HG03342 (cell line): ENCODE measurements around the gene DRC3.
"Not testable (repeated sequence)": the region's sequence is repeated elsewhere in the genome, so short reads cannot be mapped to it uniquely, and the experiment has no call there.

Experiments
- ATAC-seq: cut with Tn5 transposase; IDR thresholded peaks from one replicate; pipeline ENCODE4 v1.9.1; 2021; ENCODE audit warnings: mild to moderate bottlenecking, moderate library complexity; ENCODE audit not compliant: unreplicated experiment

The DRC3 gene

DNA sequence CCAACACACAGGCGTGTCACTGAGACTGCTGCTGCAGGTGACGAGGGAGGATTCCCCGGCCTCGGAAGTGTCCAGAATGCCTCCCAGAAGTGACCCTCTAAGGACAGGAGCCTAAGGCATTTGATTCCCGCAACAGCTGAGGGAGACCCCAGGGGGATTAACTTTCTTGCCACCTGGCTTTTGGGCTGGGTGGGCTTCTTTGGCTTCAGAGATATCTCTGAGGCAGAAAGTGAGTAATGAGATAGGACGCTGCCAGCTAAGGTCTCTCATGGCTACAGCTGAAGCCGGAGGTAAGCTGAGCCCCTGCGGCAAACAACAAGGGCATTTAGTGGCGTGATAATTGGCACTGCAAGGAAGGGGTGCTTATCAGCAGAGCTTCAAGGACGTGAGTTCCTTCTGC lies 17.0 kb downstream of the DRC3 start:
- ATAC-seq, result no peak

DNA sequence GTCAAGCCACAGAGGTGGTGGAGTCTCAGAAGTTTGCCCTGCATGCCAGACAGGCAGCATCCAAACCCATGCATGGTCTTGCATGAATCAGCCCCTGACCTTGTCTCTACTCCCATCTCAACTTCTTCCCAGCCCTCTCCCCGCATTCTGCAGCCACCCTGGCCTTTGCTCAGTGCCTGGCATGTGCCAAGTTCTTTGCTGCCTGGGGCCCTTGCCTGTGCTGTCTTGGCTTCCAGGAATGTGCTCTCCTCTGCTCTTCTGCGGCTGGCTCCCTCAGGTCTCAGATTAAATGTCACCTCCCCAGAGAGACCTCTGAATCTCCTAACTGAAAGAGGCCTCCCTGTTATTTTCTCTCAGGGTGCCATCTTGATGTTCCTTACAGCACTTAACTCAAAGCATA lies 17.6 kb downstream of the DRC3 start:
- no peak for ATAC-seq

DNA sequence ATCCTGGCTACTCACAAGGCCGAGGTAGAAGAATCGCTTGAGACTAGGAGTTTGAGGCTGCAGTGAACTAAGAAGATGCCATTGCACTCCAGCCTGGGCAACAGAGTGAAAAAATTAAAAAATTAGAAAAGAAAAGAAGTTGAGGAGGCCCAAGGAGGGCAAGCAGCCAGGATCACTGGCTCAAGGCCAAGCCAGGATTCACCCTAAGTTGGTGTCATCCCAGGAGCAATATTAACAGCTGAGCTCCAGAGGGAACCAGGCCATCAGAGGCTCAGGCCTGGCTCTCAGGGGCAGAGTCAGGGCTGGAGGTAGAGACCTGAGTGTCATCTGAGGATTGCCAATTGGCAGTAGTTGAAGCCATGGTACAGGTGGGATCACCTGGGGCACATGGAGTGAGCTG lies 20.7 kb downstream of the DRC3 start:
- no peak for ATAC-seq

DNA sequence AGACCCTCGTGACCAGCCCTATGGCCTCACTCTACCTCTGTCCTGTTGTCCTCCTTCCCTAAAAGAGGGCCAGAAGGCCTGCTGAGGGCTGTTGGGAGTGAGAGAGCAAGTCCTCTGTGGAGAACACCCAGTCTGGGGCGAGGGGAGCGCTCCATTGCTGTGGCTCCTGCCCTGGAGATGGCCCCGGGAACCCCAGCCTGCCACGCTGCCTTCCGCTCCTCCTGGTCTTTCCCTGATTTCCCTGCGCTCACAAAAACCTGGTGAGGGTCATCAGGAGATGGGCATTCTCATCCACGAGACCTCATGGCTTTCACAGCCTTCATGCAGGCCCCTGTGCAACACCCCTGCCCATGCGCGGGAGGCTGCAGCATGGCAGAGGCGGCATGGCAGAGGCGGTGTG lies 21.2 kb downstream of the DRC3 start:
- ATAC-seq, result no peak

DNA sequence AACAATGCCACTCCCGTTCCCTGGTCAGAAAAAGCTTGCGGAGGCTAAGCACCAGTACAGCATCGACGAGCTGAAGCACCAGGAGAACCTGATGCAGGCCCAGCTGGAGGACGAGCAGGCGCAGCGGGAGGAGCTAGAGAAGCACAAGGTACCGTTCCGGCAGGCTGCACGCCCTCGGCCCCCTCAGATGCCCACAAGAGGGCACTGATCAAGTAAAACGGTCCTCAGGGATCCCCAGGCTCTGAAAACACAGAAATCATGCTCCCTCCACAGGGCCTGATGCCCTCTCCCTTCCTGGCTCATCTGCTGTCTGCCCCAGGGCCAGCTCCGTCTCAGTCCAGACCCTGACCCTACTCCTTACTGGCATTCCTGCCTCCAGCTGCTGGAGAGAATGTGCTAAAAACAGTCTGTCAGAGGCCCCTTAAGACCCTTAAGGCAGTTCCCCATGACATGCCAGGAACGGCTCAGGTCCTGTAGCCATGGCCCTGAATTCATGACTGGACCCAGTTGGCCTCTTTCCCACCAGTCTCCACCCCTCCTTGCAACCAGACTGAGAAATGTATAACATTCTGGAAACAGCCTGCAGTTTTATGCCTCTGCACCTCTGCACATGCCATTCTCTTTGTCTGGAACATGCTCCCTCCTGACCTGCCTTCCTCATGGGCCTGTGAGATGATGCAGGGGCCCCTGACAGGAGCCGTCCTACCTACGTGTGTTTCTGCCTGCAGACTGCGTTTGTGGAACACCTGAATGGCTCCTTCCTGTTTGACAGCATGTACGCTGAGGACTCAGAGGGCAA lies 21.8 kb downstream of the DRC3 start:
- no peak for ATAC-seq

DNA sequence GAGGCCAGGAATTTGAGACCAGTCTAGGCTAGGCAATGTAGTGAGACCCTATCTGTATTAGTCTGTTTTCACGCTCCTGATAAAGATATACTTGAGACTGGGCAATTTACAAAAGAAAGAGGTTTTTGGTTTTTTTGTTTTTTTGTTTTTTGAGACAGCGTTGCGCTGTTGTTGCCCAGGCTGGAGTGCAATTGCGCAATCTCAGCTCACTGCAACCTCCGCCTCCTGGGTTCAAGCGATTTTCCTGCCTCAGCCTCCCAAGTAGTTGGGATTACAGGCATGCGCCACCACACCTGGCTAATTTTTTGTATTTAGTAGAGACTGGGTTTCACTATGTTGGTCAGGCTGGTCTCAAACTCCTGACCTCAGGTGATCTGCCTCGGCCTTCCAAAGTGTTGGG lies 23.2 kb downstream of the DRC3 start:
- not testable (repeated sequence) for ATAC-seq

DNA sequence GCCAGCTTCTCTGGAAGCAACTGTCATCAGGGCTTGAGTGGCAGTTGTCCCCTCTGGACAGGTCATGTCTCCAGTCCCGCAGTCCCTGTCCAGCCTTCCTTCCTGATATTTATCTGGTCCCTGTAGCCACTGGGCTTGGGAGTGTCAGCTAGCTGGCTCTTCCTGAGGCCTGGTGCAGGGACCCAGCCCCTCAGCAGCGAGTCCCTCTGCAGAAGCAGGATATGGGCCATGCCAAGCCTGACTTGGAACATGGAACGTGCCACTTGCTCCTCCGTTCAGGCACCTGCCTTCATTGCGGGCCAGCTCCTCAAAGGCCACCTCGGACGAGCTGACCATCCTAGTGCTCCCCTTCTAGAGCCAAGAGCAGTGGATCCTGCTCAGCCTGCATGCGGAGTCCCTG lies 26.3 kb downstream of the DRC3 start:
- ATAC-seq, result no peak

DNA sequence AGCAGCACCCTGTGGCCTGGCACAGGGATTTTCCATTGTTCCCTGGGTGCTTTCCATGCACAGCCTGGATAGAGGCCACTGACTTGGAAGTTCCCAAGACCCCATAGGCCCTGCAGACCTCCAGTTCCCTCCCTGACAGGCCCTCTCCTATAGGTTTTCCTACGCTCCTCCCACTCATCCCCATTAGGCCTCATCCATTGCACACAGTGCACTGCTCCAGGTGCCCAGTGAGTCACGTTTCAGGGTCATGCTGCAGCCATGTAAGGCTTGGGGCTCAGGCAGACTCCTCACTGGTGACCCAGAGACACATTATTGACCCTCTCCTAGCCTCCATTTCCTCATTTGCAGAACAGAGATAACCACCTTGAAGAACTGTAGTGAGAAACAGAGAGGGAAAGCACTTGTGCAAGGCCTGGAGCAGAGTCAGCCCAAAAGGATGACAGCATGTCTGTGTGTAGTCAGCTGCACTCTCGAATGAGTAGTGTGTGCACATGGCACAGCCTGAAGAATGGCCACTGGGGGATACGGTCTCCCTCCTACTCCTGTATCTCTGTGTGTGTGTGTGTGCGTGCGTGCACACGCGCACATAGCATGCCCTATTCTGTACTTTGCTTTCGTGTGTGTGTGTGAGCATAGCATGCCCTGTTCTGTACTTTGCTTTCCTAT lies 26.8 kb downstream of the DRC3 start:
- ATAC-seq, result no peak

DNA sequence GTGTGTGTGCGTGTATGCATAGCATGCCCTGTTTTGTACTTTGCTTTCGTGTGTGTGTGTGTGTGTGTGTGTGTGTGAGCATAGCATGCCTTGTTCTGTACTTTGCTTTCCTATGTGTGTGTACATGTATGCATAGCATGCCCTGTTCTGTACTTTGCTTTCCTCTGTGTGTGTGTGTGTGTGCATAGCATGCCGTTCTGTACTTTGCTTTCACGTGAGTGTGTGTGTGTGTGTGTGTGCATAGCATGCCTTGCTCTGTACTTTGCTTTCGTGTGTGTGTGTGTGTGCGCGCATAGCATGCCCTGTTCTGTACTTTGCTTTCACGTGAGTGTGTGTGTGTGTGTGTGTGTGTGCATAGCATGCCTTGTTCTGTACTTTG lies 27.4 kb downstream of the DRC3 start:
- no peak for ATAC-seq

DNA sequence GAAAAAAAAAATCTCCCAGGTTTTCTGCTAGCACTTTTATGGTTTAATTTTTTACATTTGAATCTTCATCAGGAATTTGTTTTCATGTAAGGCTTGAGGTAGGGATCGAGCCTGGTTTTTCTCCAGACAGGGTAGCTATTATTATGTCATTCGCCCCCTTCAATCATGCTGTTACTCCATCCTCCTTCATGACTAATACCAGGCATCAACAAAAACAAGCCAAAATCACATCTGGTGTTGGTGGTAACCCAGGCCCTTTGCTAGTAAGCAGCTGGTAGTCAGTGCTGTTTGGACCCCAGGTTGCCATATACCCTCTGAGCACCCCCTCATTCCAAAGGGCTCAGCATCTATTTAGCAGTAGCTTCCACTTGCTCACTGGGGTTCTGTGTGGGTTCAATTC lies 29.5 kb downstream of the DRC3 start:
- no peak for ATAC-seq

DNA sequence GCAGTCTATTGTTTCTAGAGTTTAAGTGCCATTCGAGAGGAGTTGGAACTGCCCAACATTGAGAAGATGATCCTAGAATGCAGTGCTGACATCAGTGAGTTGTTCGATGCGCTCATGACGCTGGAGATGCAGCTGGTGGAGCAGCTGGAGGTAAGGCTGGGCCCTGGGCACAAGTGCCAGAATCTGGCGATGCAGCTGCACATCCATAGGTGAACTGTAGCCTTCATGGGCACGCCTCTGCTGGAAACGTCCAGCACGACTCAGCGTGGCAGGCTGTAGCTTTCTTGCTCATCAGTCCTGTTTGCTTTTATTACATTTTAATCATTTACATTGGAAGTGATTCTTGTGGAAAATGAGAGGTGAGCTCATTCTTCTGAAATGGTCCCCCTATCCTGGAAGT lies 31.7 kb downstream of the DRC3 start:
- ATAC-seq, result no peak

DNA sequence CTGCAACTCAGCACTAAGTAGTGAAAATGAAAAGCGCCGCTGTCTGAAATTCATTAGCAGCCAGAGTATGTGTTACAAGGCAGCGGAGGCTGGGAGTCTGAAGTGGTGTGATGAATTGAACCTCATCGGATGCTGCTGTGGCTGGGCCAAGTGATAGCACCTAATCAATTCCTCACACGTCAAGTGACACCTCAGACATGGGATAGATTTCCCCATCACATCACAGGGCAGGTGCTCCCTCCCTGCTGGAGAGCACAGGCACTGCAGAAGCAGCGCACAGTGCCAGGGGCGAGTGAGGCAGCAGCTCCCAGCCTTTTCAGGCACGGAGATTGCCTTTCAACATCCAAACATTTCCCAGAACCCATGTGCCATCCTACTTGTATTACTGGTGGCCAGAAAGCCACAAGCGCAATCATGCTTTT lies 32.2 kb downstream of the DRC3 start:
- ATAC-seq, result no peak

DNA sequence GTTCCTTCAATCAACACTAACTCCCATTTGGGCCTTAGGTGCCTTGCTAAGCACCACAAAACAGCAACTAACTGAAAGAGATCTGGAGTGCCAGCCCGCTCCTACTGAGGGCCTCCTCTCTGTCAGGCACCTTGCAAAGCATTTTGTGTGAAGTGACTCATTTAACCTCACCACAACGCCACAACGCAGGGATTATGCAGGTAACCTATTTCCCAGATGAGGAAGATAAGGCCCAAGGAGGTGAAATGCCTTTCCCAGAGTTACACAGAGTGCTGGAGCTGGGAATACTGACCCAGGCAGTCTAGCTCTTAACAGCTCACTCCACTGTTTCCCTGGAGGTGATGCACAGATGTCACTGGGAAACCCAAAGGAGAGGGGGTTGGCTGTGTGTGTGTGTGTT lies 32.8 kb downstream of the DRC3 start:
- ATAC-seq, result no peak

DNA sequence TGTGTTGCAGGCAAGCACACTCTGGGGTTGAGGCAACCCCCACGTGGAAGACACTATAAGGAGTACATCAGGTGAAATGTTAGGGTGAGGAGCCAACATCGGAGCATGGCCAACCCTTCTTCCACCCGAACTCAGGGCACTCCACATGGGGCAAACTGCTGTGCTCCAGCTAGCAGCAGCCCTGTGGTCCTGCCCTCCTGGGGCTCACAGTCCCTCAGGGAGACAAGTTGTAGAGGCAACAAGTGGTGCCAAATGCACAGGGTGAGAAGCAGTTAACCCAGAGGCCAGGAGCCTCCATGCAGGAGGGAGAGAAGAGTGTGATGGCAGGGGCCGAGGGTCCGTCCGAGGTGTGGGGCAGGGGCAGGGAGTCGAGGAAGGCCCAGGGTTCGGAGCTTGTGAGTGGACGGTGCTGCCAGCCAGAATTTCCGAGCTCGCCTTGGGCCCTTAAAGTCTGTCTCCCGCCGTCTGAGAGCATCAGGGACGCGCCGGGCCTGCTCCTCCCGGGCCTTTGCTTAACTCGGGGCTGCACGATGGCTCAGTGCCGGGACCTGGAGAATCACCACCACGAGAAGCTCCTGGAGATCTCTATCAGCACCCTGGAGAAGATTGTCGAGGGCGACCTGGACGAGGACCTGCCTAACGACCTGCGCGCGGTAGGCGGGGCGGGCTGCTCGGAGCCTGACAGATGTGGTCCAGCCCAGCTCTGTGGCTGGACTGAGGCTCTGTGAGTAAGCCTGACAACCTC lies 34.0 kb downstream of the DRC3 start:
- ATAC-seq, result no peak

DNA sequence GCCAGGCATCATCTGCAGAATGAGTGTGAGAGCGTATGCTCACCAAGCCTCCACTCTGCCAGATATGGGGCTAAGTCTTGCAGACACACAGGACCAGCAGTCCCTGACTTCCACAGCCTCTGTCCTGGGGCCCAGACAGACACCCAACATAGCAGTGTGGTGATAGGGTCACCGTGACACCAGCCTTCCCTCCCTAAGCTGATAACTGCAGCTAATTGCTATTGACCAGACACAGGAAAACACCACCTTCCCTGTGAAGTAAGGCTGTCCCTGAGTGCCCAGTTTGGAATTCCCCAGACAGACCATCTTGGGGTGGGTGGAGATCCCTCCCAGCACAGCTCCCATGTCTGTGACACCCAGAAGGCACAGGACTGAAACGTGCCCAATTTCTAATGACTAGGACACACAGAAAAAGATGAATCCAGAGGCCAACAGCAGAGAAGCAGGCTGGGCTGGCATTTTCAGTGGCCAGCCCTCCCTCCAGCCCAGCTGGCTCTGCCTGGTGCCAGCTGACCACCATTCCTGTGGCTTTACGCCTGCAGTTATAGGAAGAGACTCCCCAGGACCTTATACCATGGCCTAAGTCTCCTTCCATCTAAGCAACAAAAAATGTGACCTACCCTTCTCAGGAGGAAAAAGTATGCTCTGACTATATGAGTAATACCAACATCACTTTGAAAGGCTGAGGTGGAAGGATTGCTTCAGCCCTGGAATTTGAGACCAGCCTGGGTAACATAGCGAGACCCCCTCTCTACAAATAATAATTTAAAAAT lies 36.0 kb downstream of the DRC3 start:
- ATAC-seq, result no peak

DNA sequence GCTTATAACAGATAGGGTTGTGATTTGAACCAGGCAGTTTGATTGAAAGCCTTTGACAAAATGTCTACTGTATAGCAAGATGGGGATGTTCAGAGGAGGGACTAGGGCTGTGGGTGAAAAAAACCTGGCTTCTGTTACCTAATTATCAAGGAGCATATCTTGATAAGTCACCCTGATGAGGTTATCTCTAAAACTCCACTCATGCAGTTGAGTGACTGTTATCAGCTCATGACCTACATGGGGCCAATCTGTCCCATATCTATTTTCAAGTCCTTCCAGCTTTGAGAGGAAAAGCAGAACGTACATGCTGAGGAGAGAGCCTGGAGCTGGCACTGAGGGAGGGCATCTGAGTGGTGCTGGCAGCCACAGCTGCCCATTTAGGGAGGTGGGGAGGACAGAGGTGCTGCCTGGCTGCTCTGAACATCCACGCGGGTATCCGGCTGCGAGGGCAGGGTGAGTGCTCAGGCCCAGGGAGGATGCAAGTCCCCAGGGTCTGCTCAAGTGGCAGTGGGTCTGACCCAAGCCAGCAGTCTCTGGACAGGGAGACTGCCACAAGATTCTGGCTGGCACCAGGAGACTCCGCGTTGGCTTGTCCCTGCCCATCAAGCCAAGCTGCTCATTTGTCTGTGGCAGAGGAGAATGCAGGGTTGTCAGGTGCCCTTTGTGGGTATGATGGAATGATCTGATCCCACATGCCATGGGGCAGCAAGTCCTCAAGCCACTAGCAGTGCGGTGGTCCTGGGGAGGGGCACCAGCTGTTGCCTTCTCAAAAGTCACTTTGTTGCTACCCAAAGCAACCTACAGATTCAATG lies 37.2 kb downstream of the DRC3 start:
- ATAC-seq, result no peak

DNA sequence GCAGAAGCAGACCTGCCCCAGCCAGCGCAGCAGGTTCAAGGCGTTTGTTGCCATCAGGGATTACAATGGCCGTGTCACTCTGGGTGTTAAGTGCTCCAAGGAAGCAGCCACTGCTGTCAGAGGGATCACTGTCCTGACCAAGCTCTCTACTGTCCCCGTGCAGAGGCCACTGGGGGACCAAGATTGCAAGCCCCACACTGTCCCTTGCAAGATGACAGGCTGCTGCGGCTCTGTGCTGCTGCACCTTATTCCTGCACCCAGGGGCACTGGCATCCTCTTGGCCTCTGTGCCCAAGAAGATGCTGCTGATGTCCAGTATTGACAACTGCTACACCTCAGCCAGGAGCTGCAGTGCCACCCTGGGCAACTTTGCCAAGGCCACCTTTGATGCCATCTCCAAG lies 38.6 kb downstream of the DRC3 start:
- no peak for ATAC-seq

DNA sequence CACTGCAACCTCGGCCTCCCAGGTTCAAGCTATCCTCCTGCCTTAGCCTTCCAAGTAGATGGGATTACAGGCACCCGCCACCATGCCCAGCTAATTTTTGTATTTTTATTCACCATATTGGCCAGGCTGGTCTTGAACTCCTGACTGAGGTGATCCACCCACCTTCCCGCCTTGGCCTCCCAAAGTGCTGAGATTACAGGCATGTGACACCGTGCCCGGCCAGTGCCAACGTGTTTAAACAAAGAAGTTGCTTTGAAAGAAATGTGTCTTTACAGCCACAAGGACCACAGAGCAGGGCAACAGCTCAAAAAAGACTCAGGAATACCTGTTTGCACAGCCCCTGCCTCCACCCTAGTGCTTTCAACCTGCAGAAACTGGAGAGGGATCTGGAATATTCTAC lies 41.3 kb downstream of the DRC3 start:
- ATAC-seq, result no peak

DNA sequence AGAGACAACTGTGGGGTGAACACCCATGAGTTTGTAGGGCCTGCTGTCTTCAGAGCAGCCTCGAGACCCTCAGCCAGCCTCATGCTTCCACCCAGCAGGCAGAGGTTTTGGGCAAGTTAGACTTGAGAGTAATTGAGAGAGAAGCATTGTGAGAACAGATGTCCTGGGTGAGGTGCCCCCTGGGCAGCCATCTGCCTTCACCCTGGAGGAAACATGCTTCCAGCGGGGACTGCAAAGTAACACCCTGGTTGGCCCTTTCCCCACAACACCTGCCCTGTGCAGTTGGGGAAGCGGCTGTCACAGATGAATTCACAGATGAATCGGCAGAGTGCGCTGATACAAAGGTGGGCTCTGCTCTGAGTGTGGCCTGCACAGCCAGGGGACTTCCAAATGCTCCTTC lies 42.9 kb downstream of the DRC3 start:
- ATAC-seq, result no peak

DNA sequence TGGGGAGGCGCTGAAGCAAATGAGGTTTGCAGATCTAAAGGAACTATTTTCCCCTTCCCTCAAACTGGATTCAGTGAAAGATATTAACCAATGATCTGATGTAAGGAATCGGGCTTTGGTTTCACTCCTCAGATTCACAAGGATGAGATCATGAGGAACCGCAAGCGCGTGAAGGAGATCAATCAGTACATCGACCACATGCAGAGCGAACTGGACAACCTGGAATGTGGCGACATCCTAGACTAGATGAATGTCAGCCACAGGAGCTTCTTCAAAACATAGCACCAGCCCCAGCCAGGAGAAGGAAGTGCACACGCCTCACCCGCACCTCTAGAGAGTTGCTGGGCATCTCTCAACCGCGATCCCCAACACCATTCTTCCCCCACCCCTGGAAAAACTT lies 43.8 kb downstream of the DRC3 start:
- ATAC-seq, result no peak
